ACC112 (cell line): ENCODE results near the gene PLD1.
A peak's percentile ranks its signal among the peaks of the same experiment; 100 is the strongest.

Source experiments
- H2AFZ ChIP-seq: fragments of 200-600 bp; sonication (generic); one replicate; pipeline ENCODE4 v1.6.0; 2017; ENCODE audit warnings: antibody characterized with exemption, low read length; ENCODE audit not compliant: unreplicated experiment
- H3K27ac ChIP-seq: fragments of 200-600 bp; sonication (generic); 2 replicates; pipeline ENCODE4 v1.5.1; 2014; ENCODE audit warnings: low read depth, mild to moderate bottlenecking, antibody characterized with exemption, low read length, moderate library complexity
- H3K27me3 ChIP-seq: fragments of 200-600 bp; sonication (generic); 2 replicates; pipeline ENCODE4 v1.6.1; 2014; ENCODE audit warnings: mild to moderate bottlenecking, antibody characterized with exemption, low read length, moderate library complexity, mixed read lengths; ENCODE audit not compliant: insufficient read depth
- H3K36me3 ChIP-seq: fragments of 200-600 bp; sonication (generic); 2 replicates; pipeline ENCODE4 v1.6.1; 2016; ENCODE audit warnings: mild to moderate bottlenecking, antibody characterized with exemption, low read length, moderate library complexity, mixed read lengths; ENCODE audit not compliant: insufficient read depth
- H3K4me1 ChIP-seq: fragments of 200-600 bp; sonication (generic); one replicate; pipeline ENCODE4 v1.6.1; 2016; ENCODE audit warnings: low read length, mixed read lengths; ENCODE audit not compliant: insufficient read depth, unreplicated experiment, control insufficient read depth
- H3K4me3 ChIP-seq: fragments of 200-600 bp; sonication (generic); 2 replicates; pipeline ENCODE4 v1.5.1; 2014; ENCODE audit warnings: mild to moderate bottlenecking, low read depth, low read length
- H3K79me2 ChIP-seq: fragments of 200-600 bp; sonication (generic); one replicate; pipeline ENCODE4 v1.6.0; 2016; ENCODE audit warnings: low read length; ENCODE audit not compliant: control insufficient read depth, unreplicated experiment, insufficient read depth

PLD1 gene

DNA sequence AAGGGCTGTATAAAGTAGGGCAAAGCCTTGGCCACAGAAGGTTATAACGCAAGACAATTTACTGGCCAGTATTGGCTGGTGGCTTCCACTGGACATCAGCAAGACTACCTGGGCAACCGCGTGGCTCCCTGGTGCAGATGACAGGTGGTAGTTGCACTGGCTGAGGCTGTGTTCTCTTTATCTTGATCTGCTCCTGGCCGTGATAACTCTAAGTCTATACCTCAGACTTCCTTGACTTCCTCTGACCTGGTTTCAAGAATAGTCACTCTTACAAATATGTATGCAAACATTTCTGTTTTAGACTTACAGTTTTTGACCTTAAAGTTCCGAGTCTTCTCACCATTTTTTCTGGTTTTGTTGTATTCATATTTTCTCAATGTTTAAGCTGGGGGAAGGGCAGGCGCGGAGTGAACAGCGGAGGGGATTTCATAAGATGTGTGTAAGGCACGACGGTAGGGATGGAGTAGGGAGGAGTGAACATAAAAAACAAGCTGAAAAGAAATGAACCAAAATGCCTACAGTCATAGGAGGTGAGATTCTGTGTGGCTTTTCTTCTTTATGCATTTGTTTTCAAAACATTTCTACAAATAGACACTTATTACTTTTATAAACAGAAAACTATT is 17.7 kb upstream of the PLD1 start:
- no peaks in the 10 kb centered on the region for H3K36me3 ChIP-seq
- H3K79me2 ChIP-seq, result no peaks in the 10 kb centered on the region
- H3K4me1 ChIP-seq, result peaks cover 57% of the 10 kb centered on the region
- no peak overlapping the region for H3K4me3 ChIP-seq
- H3K27ac ChIP-seq, result no peak overlapping the region
- H3K27me3 ChIP-seq, result no peaks in the 10 kb centered on the region
- H2AFZ ChIP-seq, result no peak overlapping the region

DNA sequence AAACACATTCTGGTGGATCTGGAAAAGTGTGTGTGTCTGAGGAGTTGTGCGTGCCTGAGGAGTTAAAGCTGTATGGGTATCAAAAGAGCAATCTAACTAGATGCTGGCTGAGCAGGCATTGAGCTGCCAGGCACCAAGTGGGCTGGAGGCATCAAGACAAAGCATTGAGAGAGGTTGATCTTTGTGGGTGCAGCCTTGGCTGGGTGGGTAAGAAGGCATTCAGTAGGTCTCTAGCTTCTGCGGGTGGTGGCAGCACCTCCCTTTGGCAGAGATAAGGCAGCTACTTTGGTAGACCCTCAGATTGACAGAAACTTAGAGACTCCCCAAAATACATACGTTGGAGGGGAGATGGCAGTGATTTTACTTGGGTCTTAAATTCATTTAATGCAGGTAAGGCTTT is 17.1 kb upstream of the PLD1 start:
- no peak overlapping the region for H2AFZ ChIP-seq
- H3K79me2 ChIP-seq, result no peaks in the 10 kb centered on the region
- H3K4me1 ChIP-seq, result peaks cover 51% of the 10 kb centered on the region
- H3K27ac ChIP-seq, result no peak overlapping the region
- H3K27me3 ChIP-seq, result no peaks in the 10 kb centered on the region
- H3K4me3 ChIP-seq, result no peak overlapping the region
- H3K36me3 ChIP-seq, result no peaks in the 10 kb centered on the region

GRCh38 chr3:171825222-171825828 is 15.0 kb upstream of the PLD1 start:
- Histone ChIP-seq H3K4me3 (no peak overlapping the region), H3K36me3 (no peaks in the 10 kb centered on the region), H3K27ac (peak overlapping the region; percentile 84), H3K27me3 (no peaks in the 10 kb centered on the region), H2AFZ (no peak overlapping the region), H3K4me1 (peaks cover 39% of the 10 kb centered on the region), H3K79me2 (no peaks in the 10 kb centered on the region)

- Histone ChIP-seq H3K36me3 (no peaks in the 10 kb centered on the region), H3K4me1 (peaks cover 34% of the 10 kb centered on the region), H3K4me3 (no peak overlapping the region), H3K27ac (peak overlapping the region; percentile 84), H3K27me3 (no peaks in the 10 kb centered on the region), H2AFZ (no peak overlapping the region), H3K79me2 (no peaks in the 10 kb centered on the region)
Observed at GRCh38 chr3:171824824-171825221, 14.5 kb upstream of the PLD1 start.

DNA sequence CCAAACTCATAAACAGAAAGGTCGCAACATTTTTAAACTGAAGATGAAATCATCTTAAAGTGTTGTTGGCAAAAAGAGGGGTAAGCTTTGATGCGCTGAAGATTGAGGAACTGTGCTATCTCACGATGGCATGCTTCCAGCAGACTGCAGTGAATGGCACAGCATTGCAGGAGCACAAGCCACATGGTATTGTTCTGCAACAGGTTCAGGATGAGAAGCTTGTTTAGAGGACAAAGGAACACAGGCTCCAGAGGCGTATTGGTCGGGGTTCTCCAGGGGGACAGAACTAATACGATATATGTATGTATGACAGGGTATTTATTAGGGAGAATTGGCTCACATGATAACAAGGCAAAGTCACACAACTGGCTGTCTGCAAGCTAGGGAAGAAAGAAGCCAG is 13.8 kb upstream of the PLD1 start:
- Histone ChIP-seq H3K4me3 (no peak overlapping the region), H3K4me1 (peaks cover 27% of the 10 kb centered on the region), H3K27me3 (no peaks in the 10 kb centered on the region), H3K79me2 (no peaks in the 10 kb centered on the region), H2AFZ (no peak overlapping the region), H3K36me3 (no peaks in the 10 kb centered on the region), H3K27ac (no peak overlapping the region)

- H3K4me3 ChIP-seq, result no peak overlapping the region
- H3K27ac ChIP-seq, result no peak overlapping the region
- no peaks in the 10 kb centered on the region for H3K79me2 ChIP-seq
- no peak overlapping the region for H2AFZ ChIP-seq
- no peaks in the 10 kb centered on the region for H3K36me3 ChIP-seq
- H3K4me1 ChIP-seq, result peaks cover 19% of the 10 kb centered on the region
- H3K27me3 ChIP-seq, result no peaks in the 10 kb centered on the region
Observed at GRCh38 chr3:171822431-171823106, 12.3 kb upstream of the PLD1 start.

DNA sequence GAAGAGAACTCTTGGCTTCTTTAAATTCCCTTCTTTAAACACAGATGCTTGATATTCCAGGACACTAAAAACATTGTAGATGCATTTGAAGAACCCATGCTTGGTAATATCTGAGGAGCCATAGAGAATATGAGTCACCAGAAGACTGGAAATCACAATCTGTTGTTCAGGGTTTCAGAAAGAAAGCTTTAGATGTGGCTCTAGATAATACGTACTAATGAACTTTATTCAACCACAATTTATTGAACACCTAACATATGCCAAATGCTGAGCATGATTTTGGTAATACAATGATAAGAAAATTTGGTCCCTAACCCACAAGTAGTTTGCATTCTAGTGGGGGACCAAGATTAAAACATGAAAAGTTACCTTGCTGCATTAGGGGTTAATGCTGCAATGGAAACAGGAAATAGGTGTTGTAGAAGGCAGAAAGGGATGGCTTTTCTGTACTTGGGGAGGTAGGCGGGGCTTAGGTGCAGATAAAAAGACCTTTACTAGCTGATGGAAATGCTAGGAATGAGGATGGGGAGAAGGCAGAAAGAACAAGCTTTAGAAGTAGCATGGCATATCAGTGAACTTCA is 11.6 kb upstream of the PLD1 start:
- Histone ChIP-seq H2AFZ (no peak overlapping the region), H3K36me3 (no peaks in the 10 kb centered on the region), H3K79me2 (no peaks in the 10 kb centered on the region), H3K27ac (no peak overlapping the region), H3K4me1 (peaks cover 26% of the 10 kb centered on the region), H3K4me3 (no peak overlapping the region), H3K27me3 (no peaks in the 10 kb centered on the region)

DNA sequence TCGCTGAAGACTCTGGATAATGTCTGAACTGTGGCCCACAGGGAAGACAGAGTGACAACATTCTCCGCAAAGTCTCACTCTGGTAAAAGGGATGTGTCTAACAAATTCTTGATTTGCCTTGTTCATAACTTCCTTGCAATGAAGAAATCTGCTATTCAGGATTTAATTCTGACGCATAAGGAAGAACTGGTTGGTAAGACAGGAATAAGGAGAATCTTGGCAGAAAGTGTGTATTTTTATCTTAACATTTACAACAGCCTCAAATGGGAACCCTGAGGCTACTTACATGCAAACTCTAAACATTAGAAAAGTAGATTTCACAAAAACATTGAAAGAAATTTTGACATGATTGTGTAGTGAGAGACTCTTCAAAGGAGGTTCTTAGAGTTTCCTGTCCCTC is 10.8 kb upstream of the PLD1 start:
- Histone ChIP-seq H3K4me1 (peaks cover 32% of the 10 kb centered on the region), H3K36me3 (no peaks in the 10 kb centered on the region), H3K4me3 (no peak overlapping the region), H3K27ac (no peak overlapping the region), H3K27me3 (no peaks in the 10 kb centered on the region), H3K79me2 (no peaks in the 10 kb centered on the region), H2AFZ (no peak overlapping the region)

DNA sequence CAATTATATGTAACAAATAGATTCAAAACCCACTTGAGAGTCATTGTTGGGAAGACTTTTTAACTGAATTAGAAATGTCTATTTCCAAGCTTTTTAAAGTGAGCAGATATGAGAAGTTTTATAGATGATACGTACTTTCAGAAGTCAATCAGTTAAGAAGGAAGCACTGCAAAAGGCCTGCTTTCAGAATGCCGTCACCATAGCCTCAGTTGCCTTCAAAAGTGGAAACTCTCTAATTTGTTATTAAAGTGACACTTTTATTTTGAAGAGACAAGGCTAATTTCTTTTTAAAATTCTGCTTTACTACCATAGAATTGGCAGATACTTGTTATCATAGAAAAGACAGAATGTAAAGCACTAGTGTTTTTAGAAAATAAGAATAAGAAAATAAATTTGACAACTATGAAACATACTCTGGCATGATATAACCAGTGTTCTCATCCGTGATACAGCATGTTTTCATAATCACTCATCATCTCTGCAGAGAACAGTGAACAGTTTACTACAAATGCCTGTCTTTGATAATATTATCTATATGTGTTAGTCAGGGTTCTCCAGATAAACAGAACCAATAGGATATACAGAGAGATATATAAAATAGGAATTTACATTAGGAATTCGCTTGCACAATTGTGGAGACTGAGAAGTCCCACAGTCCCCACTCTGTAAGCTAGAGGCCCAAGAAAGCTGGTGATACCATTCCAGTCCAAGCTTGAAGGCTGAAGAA is 7.0 kb upstream of the PLD1 start:
- Histone ChIP-seq H2AFZ (no peak overlapping the region), H3K4me1 (peaks cover 43% of the 10 kb centered on the region), H3K27me3 (no peaks in the 10 kb centered on the region), H3K79me2 (no peaks in the 10 kb centered on the region), H3K27ac (peak overlapping the region; percentile 46), H3K36me3 (no peaks in the 10 kb centered on the region), H3K4me3 (no peak overlapping the region)

DNA sequence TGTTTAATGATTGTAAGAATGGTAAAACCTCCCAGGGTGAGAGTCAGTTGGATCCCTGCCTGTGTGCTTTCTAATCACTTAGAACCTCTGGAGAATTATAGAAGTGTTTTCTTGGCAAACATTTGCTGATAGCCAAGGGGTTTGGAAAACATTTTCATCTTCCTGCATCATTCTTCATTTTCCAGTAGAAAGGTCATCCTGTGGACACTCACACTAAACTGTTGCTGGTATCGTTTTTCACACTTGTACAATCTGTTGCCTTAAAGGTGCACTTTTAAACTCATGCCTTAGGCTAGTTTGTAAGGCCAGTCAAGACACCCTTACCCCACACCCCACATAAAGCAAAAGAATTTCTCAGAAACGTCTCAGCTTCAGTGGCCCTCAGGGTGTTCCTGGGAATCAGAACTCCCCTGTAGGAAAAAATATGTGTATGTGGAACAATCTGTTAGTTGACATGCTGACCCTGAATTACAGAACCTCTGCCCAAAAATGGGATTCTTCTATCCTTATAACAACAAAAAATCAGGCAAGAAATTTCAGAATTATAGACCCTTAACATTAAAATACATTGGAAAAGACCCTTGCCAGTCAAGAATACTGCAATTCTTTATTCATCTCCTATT is 5.8 kb upstream of the PLD1 start:
- Histone ChIP-seq H3K36me3 (no peaks in the 10 kb centered on the region), H3K4me1 (peaks cover 52% of the 10 kb centered on the region), H3K4me3 (no peak overlapping the region), H2AFZ (peak overlapping the region; percentile 2), H3K27me3 (no peaks in the 10 kb centered on the region), H3K79me2 (no peaks in the 10 kb centered on the region), H3K27ac (peak overlapping the region; percentile 46)
